ENCODE measurements around the gene HLF. TPM values are rescaled to one million over a fixed set of nuclear protein-coding genes. Genes with fewer than 3 reads are reported as not detected.

Gene HLF, protein sequence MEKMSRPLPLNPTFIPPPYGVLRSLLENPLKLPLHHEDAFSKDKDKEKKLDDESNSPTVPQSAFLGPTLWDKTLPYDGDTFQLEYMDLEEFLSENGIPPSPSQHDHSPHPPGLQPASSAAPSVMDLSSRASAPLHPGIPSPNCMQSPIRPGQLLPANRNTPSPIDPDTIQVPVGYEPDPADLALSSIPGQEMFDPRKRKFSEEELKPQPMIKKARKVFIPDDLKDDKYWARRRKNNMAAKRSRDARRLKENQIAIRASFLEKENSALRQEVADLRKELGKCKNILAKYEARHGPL
- total RNA-seq (under 1 TPM; 0.81 to 0.93 TPM), polyA plus RNA-seq (0.59 TPM)

DNA sequence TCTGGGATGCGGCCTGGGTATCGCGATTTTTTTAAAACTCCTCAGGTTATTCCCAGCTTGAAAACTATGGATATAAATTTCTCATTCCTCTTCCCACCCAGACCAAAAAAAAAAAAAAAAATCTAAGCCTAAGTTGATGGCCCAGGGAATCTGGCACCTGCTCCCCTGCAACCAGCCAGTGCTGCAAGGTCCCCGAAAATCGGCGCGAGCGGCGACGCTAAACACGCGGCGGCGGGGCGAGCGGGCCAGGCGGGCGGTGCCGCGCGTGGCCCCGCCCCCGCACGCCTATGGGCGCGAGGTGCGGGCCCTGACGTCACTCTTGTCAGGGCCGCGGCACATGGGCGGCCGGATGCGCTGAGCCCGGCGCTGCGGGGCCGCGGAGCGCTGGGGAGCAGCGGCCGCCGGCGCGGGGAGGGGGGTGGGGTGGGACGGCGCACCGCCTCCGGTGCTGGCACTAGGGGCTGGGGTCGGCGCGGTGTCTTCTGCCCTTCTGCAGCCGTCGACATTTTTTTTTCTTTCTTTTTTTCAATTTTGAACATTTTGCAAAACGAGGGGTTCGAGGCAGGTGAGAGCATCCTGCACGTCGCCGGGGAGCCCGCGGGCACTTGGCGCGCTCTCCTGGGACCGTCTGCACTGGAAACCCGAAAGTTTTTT is at the start of gene HLF:
Gene HLF (plus strand): TSS at position 316 of the 654 bp plus-strand sequence. CDS start 525 bp downstream, outside the sequence.
- Histone ChIP-seq H3K4me1 (ENCODE audit: insufficient read depth, low read length) (peaks cover 20% of the 10 kb centered on the region), H3K36me3 (ENCODE audit: insufficient read depth, low read length) (no peaks in the 10 kb centered on the region), H3K4me3 (ENCODE audit: low read length) (peak within 1 kb of the TSS; percentile 40), H3K27ac (ENCODE audit: low read depth, low read length) (no peak within 1 kb of the TSS), H3K27me3 (ENCODE audit: insufficient read depth, low read length, poor library complexity, severe bottlenecking) (peaks cover 18% of the 10 kb centered on the region), H3K9me3 (ENCODE audit: low read length) (no peaks in the 10 kb centered on the region)
- Mint-ChIP-seq H3K36me3 (peaks cover 0 to 7% (median 0%) of the 10 kb centered on the region in 3 donors), H3K27ac (peak within 1 kb of the TSS in 7 of 8 donors; percentile 24 to 88 (median 67)), H3K27me3 (peaks cover 38 to 71% of the 10 kb centered on the region in 2 donors), H3K4me3 (peak within 1 kb of the TSS; percentile 74 to 88 (median 84)), H3K9me3 (peaks cover 0 to 5% (median 4%) of the 10 kb centered on the region in 5 donors), H3K4me1 (peaks cover 14 to 25% (median 16%) of the 10 kb centered on the region in 3 donors)
- peak; percentile 53 to 76 (median 68) for DNase-seq
- ChIA-PET CTCF (interaction anchor here (1.0 to 2.1 kb wide), 3 partner anchors 10 to 27 kb away, joined by 3 to 13 read pairs (median 12); no protein-coding TSS in a partner anchor), POLR2A (interaction anchor here (0.7 to 2.1 kb wide), 4 partner anchors 27 to 91 kb away, joined by 3 to 17 read pairs (median 6); no protein-coding TSS in a partner anchor)

DNA sequence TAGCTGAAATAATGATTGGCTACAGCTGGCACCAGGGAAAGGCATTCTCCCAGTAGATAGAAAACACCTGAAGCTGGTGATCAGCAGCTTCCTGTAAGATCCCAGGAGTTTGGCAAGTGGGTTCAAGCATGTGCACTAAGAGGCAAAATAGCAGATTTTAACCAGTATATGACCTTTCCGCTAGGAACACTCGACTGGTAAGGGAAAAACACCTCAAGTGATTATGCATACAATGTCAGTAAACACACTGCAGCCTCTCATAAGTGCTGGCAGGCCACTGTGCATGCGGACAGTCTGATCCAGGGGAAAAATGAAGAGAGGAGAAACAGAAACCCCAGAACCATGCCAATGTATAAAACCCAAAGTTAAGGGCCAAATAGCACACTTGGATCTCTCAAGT is 49.0 kb upstream of the HLF start:
- no peaks in the 10 kb centered on the region for H3K9me3 ChIP-seq (ENCODE audit: low read length)
- no peak for DNase-seq
- H3K27me3 Mint-ChIP-seq: peaks cover 3 to 12% of the 10 kb centered on the region in 2 donors
- no peaks in the 10 kb centered on the region for H3K9me3 Mint-ChIP-seq
- H3K27me3 ChIP-seq (ENCODE audit: insufficient read depth, low read length, poor library complexity, severe bottlenecking): peaks cover 3% of the 10 kb centered on the region
- CTCF ChIA-PET: no interaction called here
- H3K36me3 Mint-ChIP-seq: peaks cover 0 to 3% (median 0%) of the 10 kb centered on the region in 3 donors
- no peaks in the 10 kb centered on the region for H3K36me3 ChIP-seq (ENCODE audit: insufficient read depth, low read length)
- H3K4me1 Mint-ChIP-seq: no peaks in the 10 kb centered on the region
- POLR2A ChIA-PET: no interaction called here
- H3K27ac Mint-ChIP-seq: no peak overlapping the region
- no peak overlapping the region for H3K4me3 Mint-ChIP-seq
- no peaks in the 10 kb centered on the region for H3K4me1 ChIP-seq (ENCODE audit: insufficient read depth, low read length)
- no peak overlapping the region for H3K4me3 ChIP-seq (ENCODE audit: low read length)
- H3K27ac ChIP-seq (ENCODE audit: low read depth, low read length): no peak overlapping the region

DNA sequence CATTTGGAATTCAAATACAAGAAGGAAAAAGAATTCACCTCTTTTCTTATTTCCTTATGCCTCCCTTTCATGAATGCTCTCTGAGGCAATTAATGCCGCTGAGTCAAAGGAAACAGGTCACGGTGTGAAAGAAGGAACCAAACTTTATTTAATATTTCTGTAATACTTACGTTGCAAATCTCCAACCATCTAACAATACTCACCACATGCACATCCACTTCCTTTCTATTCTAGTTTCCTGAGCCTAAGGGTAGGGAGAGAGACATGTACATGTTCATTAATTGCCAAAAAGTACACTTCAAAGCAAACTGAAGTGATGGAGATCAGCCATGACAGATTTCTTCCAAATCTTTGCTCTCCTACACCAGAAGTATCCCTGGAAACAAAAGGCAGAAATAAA is 47.9 kb upstream of the HLF start:
- ChIA-PET CTCF (no interaction called here), POLR2A (no interaction called here)
- H3K27me3 Mint-ChIP-seq: peaks cover 3 to 15% of the 10 kb centered on the region in 2 donors
- H3K27ac Mint-ChIP-seq: no peak overlapping the region
- H3K9me3 Mint-ChIP-seq: no peaks in the 10 kb centered on the region
- H3K4me3 Mint-ChIP-seq: no peak overlapping the region
- peaks cover 0 to 3% (median 0%) of the 10 kb centered on the region in 3 donors for H3K36me3 Mint-ChIP-seq
- no peak for DNase-seq
- Histone ChIP-seq H3K27me3 (ENCODE audit: insufficient read depth, low read length, poor library complexity, severe bottlenecking) (peaks cover 3% of the 10 kb centered on the region), H3K9me3 (ENCODE audit: low read length) (no peaks in the 10 kb centered on the region), H3K36me3 (ENCODE audit: insufficient read depth, low read length) (no peaks in the 10 kb centered on the region), H3K4me3 (ENCODE audit: low read length) (no peak overlapping the region), H3K4me1 (ENCODE audit: insufficient read depth, low read length) (no peaks in the 10 kb centered on the region), H3K27ac (ENCODE audit: low read depth, low read length) (no peak overlapping the region)
- H3K4me1 Mint-ChIP-seq: no peaks in the 10 kb centered on the region

DNA sequence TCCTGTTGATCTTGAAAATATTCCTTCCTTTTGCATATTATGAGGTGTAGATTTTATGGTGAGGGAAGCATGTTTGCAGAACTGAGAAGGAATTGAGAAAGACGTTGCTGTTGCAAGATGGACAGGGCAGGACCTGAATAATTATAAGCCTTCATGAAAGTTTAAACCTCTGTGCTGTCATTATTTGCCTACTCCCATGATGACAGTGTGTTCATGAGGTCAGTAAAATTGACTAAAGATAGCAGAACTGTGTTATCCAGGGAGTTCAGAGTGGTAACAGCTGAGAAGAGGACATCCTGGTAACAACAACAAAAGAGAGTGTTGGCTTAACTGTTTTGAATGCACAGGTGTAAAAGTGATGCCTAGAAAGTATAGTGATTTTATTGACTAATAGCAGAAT is 45.3 kb upstream of the HLF start:
- H3K36me3 Mint-ChIP-seq: peaks cover 0 to 3% (median 0%) of the 10 kb centered on the region in 3 donors
- Histone ChIP-seq H3K9me3 (ENCODE audit: low read length) (no peaks in the 10 kb centered on the region), H3K27ac (ENCODE audit: low read depth, low read length) (no peak overlapping the region), H3K4me3 (ENCODE audit: low read length) (no peak overlapping the region), H3K36me3 (ENCODE audit: insufficient read depth, low read length) (no peaks in the 10 kb centered on the region), H3K4me1 (ENCODE audit: insufficient read depth, low read length) (no peaks in the 10 kb centered on the region), H3K27me3 (ENCODE audit: insufficient read depth, low read length, poor library complexity, severe bottlenecking) (peaks cover 3% of the 10 kb centered on the region)
- no peak overlapping the region for H3K4me3 Mint-ChIP-seq
- peaks cover 4 to 30% of the 10 kb centered on the region in 2 donors for H3K27me3 Mint-ChIP-seq
- ChIA-PET CTCF (interaction anchor here (0.6 kb wide), 1 partner anchor 1453 kb away, joined by 3 read pairs; no protein-coding TSS in a partner anchor), POLR2A (no interaction called here)
- no peaks in the 10 kb centered on the region for H3K4me1 Mint-ChIP-seq
- H3K9me3 Mint-ChIP-seq: no peaks in the 10 kb centered on the region
- no peak overlapping the region for H3K27ac Mint-ChIP-seq
- DNase-seq: no peak

DNA sequence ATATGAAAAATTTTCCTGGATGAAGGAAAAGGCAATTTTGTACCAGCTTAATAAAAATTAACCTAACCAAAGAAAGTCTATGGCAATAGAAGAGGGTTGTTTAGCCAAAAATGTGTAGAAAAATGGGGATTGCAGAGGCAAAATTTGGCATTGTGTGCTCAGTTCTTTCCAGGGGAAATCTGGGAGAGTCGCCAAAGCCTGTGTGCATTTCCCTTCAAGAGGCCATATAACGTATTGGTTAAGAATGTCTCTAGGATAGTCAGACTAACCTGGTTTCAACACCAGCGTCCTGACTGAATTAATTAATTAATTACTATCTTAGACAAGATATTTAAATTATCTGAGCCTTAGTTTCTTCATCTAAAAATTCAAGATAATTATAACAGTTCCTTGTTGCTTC is 44.8 kb upstream of the HLF start:
- peaks cover 3% of the 10 kb centered on the region for H3K27me3 ChIP-seq (ENCODE audit: insufficient read depth, low read length, poor library complexity, severe bottlenecking)
- H3K4me1 ChIP-seq (ENCODE audit: insufficient read depth, low read length): no peaks in the 10 kb centered on the region
- no peaks in the 10 kb centered on the region for H3K4me1 Mint-ChIP-seq
- POLR2A ChIA-PET: no interaction called here
- H3K9me3 Mint-ChIP-seq: no peaks in the 10 kb centered on the region
- H3K36me3 Mint-ChIP-seq: peaks cover 0 to 3% (median 0%) of the 10 kb centered on the region in 3 donors
- no peaks in the 10 kb centered on the region for H3K36me3 ChIP-seq (ENCODE audit: insufficient read depth, low read length)
- no peak overlapping the region for H3K4me3 ChIP-seq (ENCODE audit: low read length)
- H3K27ac ChIP-seq (ENCODE audit: low read depth, low read length): no peak overlapping the region
- no peak overlapping the region for H3K4me3 Mint-ChIP-seq
- H3K27ac Mint-ChIP-seq: no peak overlapping the region
- H3K27me3 Mint-ChIP-seq: peaks cover 4 to 27% of the 10 kb centered on the region in 2 donors
- no peak for DNase-seq
- CTCF ChIA-PET: no interaction called here
- no peaks in the 10 kb centered on the region for H3K9me3 ChIP-seq (ENCODE audit: low read length)

DNA sequence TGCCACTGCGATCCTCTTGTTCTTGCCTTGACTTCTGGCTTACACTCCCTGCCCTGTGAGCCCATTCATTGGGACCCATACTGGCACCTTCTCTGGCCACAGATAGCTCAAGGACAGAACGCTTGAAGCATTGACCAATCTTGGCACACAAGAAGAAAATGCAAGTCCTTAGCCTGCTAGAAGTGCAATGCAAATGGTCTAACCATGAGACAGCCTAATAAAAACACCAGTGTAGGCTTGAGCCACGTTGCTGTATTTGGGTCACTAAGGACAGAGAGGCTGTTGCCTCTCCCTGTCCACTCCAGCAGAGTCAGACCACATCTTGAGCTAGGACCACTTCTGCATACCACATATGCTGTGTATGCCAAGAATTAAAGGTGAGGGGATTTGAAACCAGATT is 41.2 kb upstream of the HLF start:
- H3K27ac ChIP-seq (ENCODE audit: low read depth, low read length): no peak overlapping the region
- ChIA-PET POLR2A (no interaction called here), CTCF (interaction anchor here (1.0 kb wide), 1 partner anchor 8 kb away, joined by 4 read pairs; no protein-coding TSS in a partner anchor)
- no peaks in the 10 kb centered on the region for H3K4me1 ChIP-seq (ENCODE audit: insufficient read depth, low read length)
- Mint-ChIP-seq H3K27me3 (peaks cover 1 to 30% of the 10 kb centered on the region in 2 donors), H3K27ac (no peak overlapping the region), H3K4me3 (no peak overlapping the region), H3K4me1 (no peaks in the 10 kb centered on the region), H3K9me3 (no peaks in the 10 kb centered on the region), H3K36me3 (no peaks in the 10 kb centered on the region)
- no peaks in the 10 kb centered on the region for H3K27me3 ChIP-seq (ENCODE audit: insufficient read depth, low read length, poor library complexity, severe bottlenecking)
- H3K9me3 ChIP-seq (ENCODE audit: low read length): no peaks in the 10 kb centered on the region
- H3K36me3 ChIP-seq (ENCODE audit: insufficient read depth, low read length): no peaks in the 10 kb centered on the region
- no peak for DNase-seq
- no peak overlapping the region for H3K4me3 ChIP-seq (ENCODE audit: low read length)

DNA sequence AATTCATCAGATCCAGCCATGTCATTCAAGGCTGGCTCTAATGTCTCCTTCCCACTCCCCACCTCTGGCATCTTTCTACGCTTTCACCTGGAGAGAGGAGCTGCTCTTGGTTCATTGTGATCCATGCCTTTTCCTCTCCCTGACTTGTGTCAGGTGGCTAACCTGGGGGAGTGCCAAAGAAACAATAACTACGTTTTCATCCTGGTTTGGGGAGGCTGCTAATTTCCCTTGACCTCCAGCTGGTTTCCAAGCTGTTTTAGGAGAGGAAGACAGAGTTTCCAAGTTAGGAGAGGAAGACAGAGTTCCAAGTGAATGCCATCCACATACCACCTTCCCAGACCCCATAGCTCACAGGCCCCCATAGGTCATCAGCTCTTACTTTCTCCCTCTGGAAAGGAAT is 40.0 kb upstream of the HLF start:
- ChIA-PET POLR2A (no interaction called here), CTCF (interaction anchor here (1.4 kb wide), 1 partner anchor 11 kb away, joined by 3 read pairs; no protein-coding TSS in a partner anchor)
- no peak overlapping the region for H3K27ac ChIP-seq (ENCODE audit: low read depth, low read length)
- H3K4me3 ChIP-seq (ENCODE audit: low read length): no peak overlapping the region
- Mint-ChIP-seq H3K4me3 (no peak overlapping the region), H3K27ac (no peak overlapping the region), H3K4me1 (no peaks in the 10 kb centered on the region), H3K9me3 (no peaks in the 10 kb centered on the region), H3K27me3 (peaks cover 1 to 30% of the 10 kb centered on the region in 2 donors), H3K36me3 (no peaks in the 10 kb centered on the region)
- H3K9me3 ChIP-seq (ENCODE audit: low read length): no peaks in the 10 kb centered on the region
- no peak for DNase-seq
- H3K4me1 ChIP-seq (ENCODE audit: insufficient read depth, low read length): no peaks in the 10 kb centered on the region
- no peaks in the 10 kb centered on the region for H3K36me3 ChIP-seq (ENCODE audit: insufficient read depth, low read length)
- H3K27me3 ChIP-seq (ENCODE audit: insufficient read depth, low read length, poor library complexity, severe bottlenecking): no peaks in the 10 kb centered on the region

DNA sequence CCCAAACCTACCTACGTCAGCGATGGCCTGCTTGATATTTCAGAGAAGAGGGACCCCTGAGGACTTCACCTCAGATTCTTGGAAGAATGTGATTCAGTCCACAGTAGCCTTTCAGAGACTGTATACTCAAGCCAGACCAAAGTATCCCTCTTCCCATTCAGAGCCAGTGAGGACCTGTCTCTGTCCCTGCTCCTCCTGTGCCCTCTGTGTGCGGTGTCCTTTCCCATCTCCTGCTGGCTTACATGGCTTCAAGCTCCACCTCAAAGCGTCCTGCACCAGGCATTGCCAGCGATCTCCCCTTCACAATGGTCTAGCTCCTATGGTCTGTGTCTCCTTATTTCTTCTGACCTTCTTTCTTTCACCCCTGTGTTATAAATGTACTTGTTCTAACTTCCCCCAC is 39.5 kb upstream of the HLF start:
- H3K4me3 Mint-ChIP-seq: no peak overlapping the region
- peaks cover 1 to 32% of the 10 kb centered on the region in 2 donors for H3K27me3 Mint-ChIP-seq
- Histone ChIP-seq H3K4me3 (ENCODE audit: low read length) (no peak overlapping the region), H3K4me1 (ENCODE audit: insufficient read depth, low read length) (no peaks in the 10 kb centered on the region), H3K27ac (ENCODE audit: low read depth, low read length) (no peak overlapping the region), H3K36me3 (ENCODE audit: insufficient read depth, low read length) (no peaks in the 10 kb centered on the region), H3K9me3 (ENCODE audit: low read length) (no peaks in the 10 kb centered on the region), H3K27me3 (ENCODE audit: insufficient read depth, low read length, poor library complexity, severe bottlenecking) (no peaks in the 10 kb centered on the region)
- POLR2A ChIA-PET: no interaction called here
- no peaks in the 10 kb centered on the region for H3K9me3 Mint-ChIP-seq
- no peak for DNase-seq
- no peak overlapping the region for H3K27ac Mint-ChIP-seq
- H3K4me1 Mint-ChIP-seq: no peaks in the 10 kb centered on the region
- H3K36me3 Mint-ChIP-seq: no peaks in the 10 kb centered on the region
- CTCF ChIA-PET: interaction anchor here (1.4 kb wide), 1 partner anchor 11 kb away, joined by 3 read pairs; no protein-coding TSS in a partner anchor
